Body of pancreas (tissue), 4 donors: ENCODE results near the gene CLIP4.

Source experiments
- CTCF ChIP-seq, 7 experiments: fragments of 450-650 bp in 4 of 7; fragments of 200-600 bp in 3 of 7; sonication (generic) in 3 of 7; IDR thresholded peaks; one replicate each; pipeline ENCODE4 v1.5.1; 2016 to 2019; ENCODE audit warnings: antibody characterized with exemption in 7 of 7
- POLR2A ChIP-seq, 3 donors: fragments of 450-650 bp; IDR thresholded peaks; one replicate each; pipeline ENCODE4 v1.6.1; 2016; ENCODE audit warnings: antibody characterized with exemption in 3 of 3, mild to moderate bottlenecking in 2 of 3

DNA sequence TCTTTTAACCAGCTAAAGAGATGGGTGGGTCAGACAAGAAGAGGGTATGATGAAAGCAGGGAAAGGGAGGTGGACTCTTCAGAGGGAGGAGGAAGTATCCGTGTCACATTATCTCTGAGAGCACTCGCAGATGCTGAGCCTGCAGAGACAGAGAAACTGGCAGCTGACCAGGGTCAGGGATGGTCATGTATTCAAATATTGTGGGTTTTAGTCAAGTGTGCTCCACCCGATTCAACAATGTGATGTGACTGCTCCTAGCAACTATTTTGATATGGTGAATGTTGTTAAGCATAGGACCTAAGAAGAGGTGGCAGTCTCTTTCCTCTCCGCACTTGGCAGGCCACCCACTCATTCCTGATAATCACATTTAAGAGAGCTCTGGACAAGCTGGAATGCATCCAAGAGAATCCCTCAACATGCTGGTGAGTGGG is 1.3 kb upstream of the CLIP4 start:
- TF ChIP-seq POLR2A (IDR thresholded peaks at IDR 0.05) (no peak), CTCF (IDR thresholded peaks at IDR 0.05) (no peak)
